ENCODE measurements around the gene MROH2A. TPM values are rescaled to one million over a fixed set of nuclear protein-coding genes. Genes with fewer than 3 reads are reported as not detected.

Gene MROH2A
- total and polyA plus RNA-seq, 12 donors, result not detected

- DNase-seq, result no peak
- Histone ChIP-seq H3K27me3 (peaks cover 0 to 37% (median 12%) of the 10 kb centered on the region in 7 donors), H3K4me3 (no peak overlapping the region), H3K9me3 (no peaks in the 10 kb centered on the region), H3K36me3 (no peaks in the 10 kb centered on the region), H3K27ac (no peak overlapping the region), H3K4me1 (no peaks in the 10 kb centered on the region)
- ATAC-seq, result no peak
- WGBS, 2 donors, result 61 to 66% methylated on average over 7 of the region's 7 CpGs
- TF ChIP-seq CTCF (IDR thresholded peaks at IDR 0.05), result no peak
- intact Hi-C loops (cut with DNase I), result no loop called here
These were observed 13.9 kb upstream of the MROH2A start for GRCh38 chr2:233764264-233764663.

- 54 to 58% methylated on average over 3 of the region's 3 CpGs for WGBS, 2 donors
- intact Hi-C loops (cut with DNase I), result no loop called here
- H3K9me3 ChIP-seq, result no peaks in the 10 kb centered on the region
- no peak overlapping the region for H3K27ac ChIP-seq
- ATAC-seq (no peak), DNase-seq (no peak)
- H3K4me3 ChIP-seq, result no peak overlapping the region
- no peak for TF ChIP-seq CTCF (IDR thresholded peaks at IDR 0.05)
- peaks cover 0 to 37% (median 12%) of the 10 kb centered on the region in 7 donors for H3K27me3 ChIP-seq
- H3K4me1 ChIP-seq, result no peaks in the 10 kb centered on the region
- H3K36me3 ChIP-seq, result no peaks in the 10 kb centered on the region
These were observed 13.4 kb upstream of the MROH2A start for GRCh38 chr2:233764761-233765160.

DNA sequence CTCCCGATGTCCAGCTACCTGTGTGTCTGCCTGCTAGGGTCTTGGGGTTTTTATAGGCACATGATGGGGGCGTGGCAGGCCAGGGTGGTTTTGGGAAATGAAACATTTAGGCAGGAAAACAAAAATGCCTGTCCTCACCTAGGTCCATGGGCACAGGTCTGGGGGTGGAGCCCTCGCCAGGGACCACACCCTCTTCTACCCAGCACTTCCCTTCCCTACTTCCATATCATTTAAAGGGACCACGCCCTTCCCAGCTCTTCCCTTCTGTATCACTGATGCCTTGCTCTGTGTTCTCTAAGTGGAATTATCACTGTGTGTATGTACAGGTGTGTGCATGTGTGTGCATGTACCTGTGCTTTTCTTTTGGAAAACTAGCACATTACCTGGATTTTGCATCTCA lies 11.7 kb upstream of the MROH2A start:
- Histone ChIP-seq H3K27me3 (peaks cover 0 to 37% (median 12%) of the 10 kb centered on the region in 7 donors), H3K9me3 (no peaks in the 10 kb centered on the region), H3K27ac (no peak overlapping the region), H3K4me1 (no peaks in the 10 kb centered on the region), H3K36me3 (no peaks in the 10 kb centered on the region), H3K4me3 (no peak overlapping the region)
- whole genome bisulfite sequencing, 2 donors, result 70 to 72% methylated on average over 4 of the region's 4 CpGs
- intact Hi-C loops (cut with DNase I), result no loop called here
- ATAC-seq, result no peak
- no peak for TF ChIP-seq CTCF (IDR thresholded peaks at IDR 0.05)
- DNase-seq, result no peak

DNA sequence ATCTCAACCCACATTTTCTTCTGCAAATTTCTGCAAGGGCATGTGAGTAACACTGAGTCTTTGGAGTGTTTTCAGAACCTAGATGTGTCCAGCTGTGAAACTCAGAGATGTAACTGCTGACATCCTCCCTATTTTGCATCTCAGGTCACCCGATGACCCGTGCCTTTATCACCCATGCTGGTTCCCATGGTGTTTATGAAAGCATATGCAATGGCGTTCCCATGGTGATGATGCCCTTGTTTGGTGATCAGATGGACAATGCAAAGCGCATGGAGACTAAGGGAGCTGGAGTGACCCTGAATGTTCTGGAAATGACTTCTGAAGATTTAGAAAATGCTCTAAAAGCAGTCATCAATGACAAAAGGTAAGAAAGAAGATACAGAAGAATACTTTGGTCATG lies 10.1 kb upstream of the MROH2A start:
- no peak for TF ChIP-seq CTCF (IDR thresholded peaks at IDR 0.05)
- ATAC-seq (no peak), DNase-seq (no peak)
- Histone ChIP-seq H3K4me1 (no peaks in the 10 kb centered on the region), H3K4me3 (no peak overlapping the region), H3K36me3 (no peaks in the 10 kb centered on the region), H3K27ac (no peak overlapping the region), H3K9me3 (no peaks in the 10 kb centered on the region), H3K27me3 (peaks cover 0 to 39% (median 12%) of the 10 kb centered on the region in 7 donors)
- 70 to 73% methylated on average over 4 of the region's 4 CpGs for WGBS, 2 donors
- intact Hi-C loops (cut with DNase I), result no loop called here
